Measurements from ENCODE around the gene ARHGAP20.

DNA sequence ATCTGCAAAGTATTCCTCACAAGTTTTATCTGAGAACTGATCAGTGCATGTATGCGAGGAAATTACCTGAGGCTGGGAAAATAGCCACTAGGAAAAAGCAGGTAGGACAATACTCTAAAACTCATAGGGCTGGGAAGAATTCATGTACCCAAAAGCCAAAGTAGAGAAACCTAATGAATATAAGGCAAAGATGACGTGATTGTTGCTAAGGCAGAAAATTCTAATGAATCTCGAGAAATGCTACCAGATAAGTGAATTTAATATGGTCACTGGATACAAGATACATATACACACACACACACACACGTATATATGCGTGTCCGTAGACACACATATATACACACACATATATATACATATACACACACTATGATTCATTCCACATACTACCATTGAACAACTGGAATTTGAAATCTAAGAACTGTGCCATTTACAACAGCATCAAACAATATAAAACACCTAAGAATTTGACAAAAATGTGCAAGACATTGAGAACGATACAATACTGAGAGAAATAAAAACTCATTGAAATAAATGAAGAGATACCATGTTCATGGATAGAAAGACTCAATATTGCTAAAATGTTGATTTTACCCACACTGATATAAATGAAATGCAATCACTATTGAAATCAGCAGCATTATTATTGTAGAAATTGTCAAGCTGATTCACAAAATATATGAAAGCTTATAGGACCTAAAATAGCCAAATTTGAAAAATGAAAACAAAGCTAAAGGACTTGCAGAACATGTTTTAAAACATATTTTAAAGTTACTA is 46.4 kb downstream of the ARHGAP20 start:
- TF ChIP-seq, protein P1, sequence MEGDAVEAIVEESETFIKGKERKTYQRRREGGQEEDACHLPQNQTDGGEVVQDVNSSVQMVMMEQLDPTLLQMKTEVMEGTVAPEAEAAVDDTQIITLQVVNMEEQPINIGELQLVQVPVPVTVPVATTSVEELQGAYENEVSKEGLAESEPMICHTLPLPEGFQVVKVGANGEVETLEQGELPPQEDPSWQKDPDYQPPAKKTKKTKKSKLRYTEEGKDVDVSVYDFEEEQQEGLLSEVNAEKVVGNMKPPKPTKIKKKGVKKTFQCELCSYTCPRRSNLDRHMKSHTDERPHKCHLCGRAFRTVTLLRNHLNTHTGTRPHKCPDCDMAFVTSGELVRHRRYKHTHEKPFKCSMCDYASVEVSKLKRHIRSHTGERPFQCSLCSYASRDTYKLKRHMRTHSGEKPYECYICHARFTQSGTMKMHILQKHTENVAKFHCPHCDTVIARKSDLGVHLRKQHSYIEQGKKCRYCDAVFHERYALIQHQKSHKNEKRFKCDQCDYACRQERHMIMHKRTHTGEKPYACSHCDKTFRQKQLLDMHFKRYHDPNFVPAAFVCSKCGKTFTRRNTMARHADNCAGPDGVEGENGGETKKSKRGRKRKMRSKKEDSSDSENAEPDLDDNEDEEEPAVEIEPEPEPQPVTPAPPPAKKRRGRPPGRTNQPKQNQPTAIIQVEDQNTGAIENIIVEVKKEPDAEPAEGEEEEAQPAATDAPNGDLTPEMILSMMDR (IDR thresholded peaks at IDR 0.05) = no peak
- TF ChIP-seq ZFX (IDR thresholded peaks at IDR 0.05; ENCODE audit: borderline replicate concordance) = no peak

Measured in 22Rv1 (cell line).